Esophagus squamous epithelium (tissue), 5 donors: ENCODE data around the gene DHH. TPM values are rescaled to one million over a fixed set of nuclear protein-coding genes. Genes with fewer than 3 reads are reported as not detected.

Experiments
- DNase-seq: peaks from one replicate; lab custom pipeline; 2025; lab: John Stamatoyannopoulos, UW
- H3K27ac ChIP-seq, 4 donors: fragments of 200-600 bp; sonication (generic); one replicate each; pipeline ENCODE4 v1.5.1; 2016 to 2019; ENCODE audit warnings: mild to moderate bottlenecking in 1 of 4
- H3K27me3 ChIP-seq, 4 donors: fragments of 200-600 bp; sonication (generic); 1 replicate in 3 of 4; 2 replicates in 1 of 4; pipeline versions ENCODE4 v1.5.1 to v1.6.0; 2017 to 2021; ENCODE audit warnings: antibody characterized with exemption in 1 of 4
- H3K36me3 ChIP-seq, 3 donors: fragments of 200-600 bp; sonication (generic); one replicate each; pipeline ENCODE4 v1.5.1; 2016 to 2019
- H3K4me1 ChIP-seq, 3 donors: fragments of 200-600 bp; sonication (generic); one replicate each; pipeline ENCODE4 v1.5.1; 2017 to 2019
- H3K4me3 ChIP-seq, 4 donors: fragments of 200-600 bp; sonication (generic); 1 replicate in 3 of 4; 2 replicates in 1 of 4; pipeline ENCODE4 v1.5.1; 2016 to 2019; ENCODE audit warnings: mild to moderate bottlenecking in 2 of 4, moderate library complexity in 1 of 4
- H3K9me3 ChIP-seq, 3 donors: fragments of 200-600 bp; sonication (generic); one replicate each; pipeline ENCODE4 v1.5.1; 2016 to 2019
- CTCF ChIP-seq, 6 experiments: fragments of 450-650 bp in 4 of 6; fragments of 200-600 bp in 2 of 6; sonication (generic) in 2 of 6; IDR thresholded peaks; one replicate each; pipeline ENCODE4 v1.5.1; 2016 to 2019; ENCODE audit warnings: antibody characterized with exemption in 6 of 6, mild to moderate bottlenecking in 4 of 6, moderate library complexity in 4 of 6
- WGBS, 2 donors: methylation state at CpG; one replicate each; pipeline ENCODE4 v1.1.5; 2018; 5-methylcytosine and 5-hydroxymethylcytosine counted together
- intact Hi-C: fragments of 100-400 bp; cut with DNase I; formaldehyde crosslinking; loops from one replicate; pipeline ENCODE4 v1.15.0; 2022
- small RNA-seq, 4 donors: library from RNA; depleted of rRNA; stranded (forward); fragments of <200 nt; gene quantifications; one replicate each; pipeline ENCODE3, GENCODE V24; 2016
- total RNA-seq, 4 donors: library from RNA; depleted of rRNA; stranded (reverse); fragments of >200 nt; gene quantifications; one replicate each; pipeline ENCODE4 v1.1.0, GENCODE V29; 2016
- donor health status: DM: yes; HTN: yes; CAD: no.

The DHH gene
- total RNA-seq, 4 donors from 2014 or later, result 0.19 to 0.31 (median 0.21) TPM; not detected in 1

- peaks cover 79 to 100% (median 87%) of the 10 kb centered on the region in 3 donors for H3K36me3 ChIP-seq
- no peaks in the 10 kb centered on the region for H3K27me3 ChIP-seq
- intact Hi-C loops, result no loop called here
- 80 to 93% methylated on average over 2 to 3 of the region's 9 CpGs for WGBS, 2 donors
- TF ChIP-seq CTCF (IDR thresholded peaks at IDR 0.05), result no peak
- no peaks in the 10 kb centered on the region for H3K4me1 ChIP-seq
- no peak overlapping the region for H3K4me3 ChIP-seq
- no peak for DNase-seq
- H3K9me3 ChIP-seq, result no peaks in the 10 kb centered on the region
- H3K27ac ChIP-seq, result no peak overlapping the region
Observed at GRCh38 chr12:49037111-49037946, 57.3 kb downstream of the DHH start.

Small RNA genes within 50 kb of the gene (small RNA-seq; reads per million reads assigned to genes)
- gene RF00019, result 0 reads per million in 4 donors

Other genes with a start within 250 kb of the DHH start
- gene DDX23, start 242.6 kb downstream of the DHH start, total RNA-seq, result 10 to 100 TPM; 46.0 to 71.5 (median 56.7) TPM
- gene RND1, start 228.9 kb downstream of the DHH start, total RNA-seq, result 1 to 10 TPM in 2 of 4 donors, under 1 TPM in 2; 0.57 to 6.1 (median 0.95) TPM
- 10 to 100 TPM in 3 of 4 donors, 1 to 10 TPM in 1; 9.5 to 28.6 (median 11.8) TPM for gene FKBP11, start 169.3 kb downstream of the DHH start, total RNA-seq
- gene ARF3, start 137.3 kb downstream of the DHH start, total RNA-seq, result 10 to 100 TPM; 52.2 to 76.2 (median 61.6) TPM
- gene WNT10B, start 123.1 kb downstream of the DHH start, total RNA-seq, result 1 to 10 TPM in 1 of 4 donors, under 1 TPM in 3; 0.19 to 6.3 (median 0.61) TPM
- under 1 TPM in 1 of 4 donors, not detected in 3; 0.41 TPM for gene WNT1, start 116.5 kb downstream of the DHH start, total RNA-seq
- gene DDN, start 95.4 kb downstream of the DHH start, total RNA-seq, result under 1 TPM; 0.19 to 0.40 (median 0.26) TPM
- gene PRKAG1, start 76.0 kb downstream of the DHH start, total RNA-seq, result 10 to 100 TPM; 31.9 to 58.6 (median 47.8) TPM
- 10 to 100 TPM; 29.4 to 67.9 (median 47.9) TPM for gene KMT2D, start 34.0 kb downstream of the DHH start, total RNA-seq
- under 1 TPM in 2 of 4 donors, not detected in 2; 0.23 to 0.44 TPM for gene RHEBL1, start 24.8 kb downstream of the DHH start, total RNA-seq
- gene LMBR1L, start 16.0 kb upstream of the DHH start, total RNA-seq, result 10 to 100 TPM; 13.7 to 41.8 (median 27.8) TPM
- gene TUBA1B, start 36.6 kb upstream of the DHH start, total RNA-seq, result 100 to 1,000 TPM; 414 to 957 (median 699) TPM
- 10 to 100 TPM; 14.5 to 91.0 (median 46.2) TPM for gene TUBA1A, start 94.3 kb upstream of the DHH start, total RNA-seq
- 1,000 to 10,000 TPM in 1 of 4 donors, 100 to 1,000 TPM in 3; 587 to 1,132 (median 718) TPM for gene TUBA1C, start 170.3 kb upstream of the DHH start, total RNA-seq
- gene PRPH, start 200.3 kb upstream of the DHH start, total RNA-seq, result under 1 TPM in 1 of 4 donors, not detected in 3; 0.57 TPM
- 10 to 100 TPM in 2 of 4 donors, 1 to 10 TPM in 2; 4.6 to 17.5 (median 8.8) TPM for gene TROAP, start 228.5 kb upstream of the DHH start, total RNA-seq
- not detected for gene C1QL4, start 242.4 kb upstream of the DHH start, total RNA-seq